H1 (cell line): ENCODE data around the gene TBC1D2.

Experiments
- CHD2 ChIP-seq: IDR thresholded peaks from 2 replicates; pipeline ENCODE4 v1.6.1; 2012; ENCODE audit warnings: low read length, improper control_type of control experiment
- EP300 ChIP-seq, 2 experiments: IDR thresholded peaks; 1 replicate in 1 of 2; 2 replicates in 1 of 2; pipeline ENCODE4 v1.6.1; 2011 to 2012; ENCODE audit warnings: low read depth in 2 of 2, low read length in 2 of 2, mild to moderate bottlenecking in 2 of 2, borderline replicate concordance in 1 of 2, inconsistent platforms in 1 of 2, moderate library complexity in 1 of 2
- YY1 ChIP-seq: IDR thresholded peaks from 2 replicates; pipeline ENCODE4 v1.6.1; 2011; ENCODE audit warnings: low read depth, mild to moderate bottlenecking, low read length
- TF ChIP-seq, protein P1 (sequence below), 3 experiments: IDR thresholded peaks; 1 replicate in 2 of 3; 2 replicates in 1 of 3; pipeline versions ENCODE4 v1.5.1 to v1.6.1; 2011; ENCODE audit warnings: low read length in 3 of 3, mild to moderate bottlenecking in 3 of 3, inconsistent platforms in 2 of 3, low read depth in 1 of 3, moderate library complexity in 1 of 3; ENCODE audit not compliant: insufficient read depth in 1 of 3; ENCODE audit errors: control extremely low read depth in 1 of 3

DNA sequence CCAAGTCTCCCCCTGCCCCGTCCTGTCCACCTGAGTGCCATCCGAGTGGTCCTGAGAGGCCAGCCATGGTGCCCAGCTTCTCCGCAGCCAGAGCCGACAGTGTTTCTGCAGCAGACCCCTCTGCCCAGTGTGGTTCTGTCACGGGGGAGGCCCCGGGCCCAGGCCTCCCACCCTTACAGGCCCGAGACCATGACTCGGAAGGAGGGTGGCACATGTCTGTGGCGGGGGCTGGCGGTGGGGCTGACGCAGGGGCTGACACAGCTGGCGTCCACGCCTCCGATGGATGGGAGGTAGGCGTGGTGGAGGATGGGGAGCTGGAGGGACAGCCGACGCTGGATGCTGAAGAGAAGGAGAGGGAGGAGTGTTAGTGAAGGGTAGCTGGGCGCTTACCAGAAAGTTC lies 35.0 kb upstream of the TBC1D2 start:
- TF ChIP-seq, protein P1, sequence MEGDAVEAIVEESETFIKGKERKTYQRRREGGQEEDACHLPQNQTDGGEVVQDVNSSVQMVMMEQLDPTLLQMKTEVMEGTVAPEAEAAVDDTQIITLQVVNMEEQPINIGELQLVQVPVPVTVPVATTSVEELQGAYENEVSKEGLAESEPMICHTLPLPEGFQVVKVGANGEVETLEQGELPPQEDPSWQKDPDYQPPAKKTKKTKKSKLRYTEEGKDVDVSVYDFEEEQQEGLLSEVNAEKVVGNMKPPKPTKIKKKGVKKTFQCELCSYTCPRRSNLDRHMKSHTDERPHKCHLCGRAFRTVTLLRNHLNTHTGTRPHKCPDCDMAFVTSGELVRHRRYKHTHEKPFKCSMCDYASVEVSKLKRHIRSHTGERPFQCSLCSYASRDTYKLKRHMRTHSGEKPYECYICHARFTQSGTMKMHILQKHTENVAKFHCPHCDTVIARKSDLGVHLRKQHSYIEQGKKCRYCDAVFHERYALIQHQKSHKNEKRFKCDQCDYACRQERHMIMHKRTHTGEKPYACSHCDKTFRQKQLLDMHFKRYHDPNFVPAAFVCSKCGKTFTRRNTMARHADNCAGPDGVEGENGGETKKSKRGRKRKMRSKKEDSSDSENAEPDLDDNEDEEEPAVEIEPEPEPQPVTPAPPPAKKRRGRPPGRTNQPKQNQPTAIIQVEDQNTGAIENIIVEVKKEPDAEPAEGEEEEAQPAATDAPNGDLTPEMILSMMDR (IDR thresholded peaks at IDR 0.05; ENCODE audit: control extremely low read depth in 1 of 3, insufficient read depth in 1 of 3, low read depth in 1 of 3, low read length in 3 of 3): no peak
- TF ChIP-seq YY1 (no peak), EP300 (IDR thresholded peaks at IDR 0.05; ENCODE audit: borderline replicate concordance in 1 of 2, low read depth in 2 of 2, low read length in 2 of 2) (no peak), CHD2 (no peak)
